Adipose tissue (tissue), 3 donors: Measurements from ENCODE around the gene RASA1. TPM values are rescaled to one million over a fixed set of nuclear protein-coding genes. Genes with fewer than 3 reads are reported as not detected.

Experiments used
- H3K27ac ChIP-seq: one replicate; pipeline ENCODE4 v1.5.1; 2013; ENCODE audit warnings: low read depth, low read length
- WGBS, 3 donors: extraction: QIAGEN DNeasy Blood & Tissue Kit; methylation state at CpG; one replicate each; pipeline ENCODE4 v1.1.7; 2013; 5-methylcytosine and 5-hydroxymethylcytosine counted together
- polyA plus RNA-seq, 3 donors: library from polyadenylated mRNA; stranded (reverse); fragments of 200-250 nt; gene quantifications; one replicate each; pipeline ENCODE4 v1.2.3, GENCODE V29; 2013
- donor health status: healthy with polysubstance abuse.
- donor health status: Bipolar disorder and iron deficiency.
- donor health status: healthy.

RASA1 gene
- polyA plus RNA-seq, 3 donors = 8.2 to 19.2 (median 13.4) TPM

- 60 to 85% (median 84%) methylated on average over 5 of the region's 5 CpGs for WGBS, 3 donors
- no peak overlapping the region for H3K27ac ChIP-seq
Observed at GRCh38 chr5:87390576-87391199, 123.0 kb downstream of the RASA1 start.

GRCh38 chr5:87392170-87392569, 124.5 kb downstream of the RASA1 start:
- no peak overlapping the region for H3K27ac ChIP-seq

GRCh38 chr5:87392801-87393200, 125.1 kb downstream of the RASA1 start:
- WGBS, 3 donors = 57 to 74% (median 59%) methylated on average over 4 of the region's 4 CpGs
- no peak overlapping the region for H3K27ac ChIP-seq

More at GRCh38 chr5:87392170-87392569, 124.5 kb downstream of the RASA1 start:
- WGBS, 3 donors = 75 to 81% (median 76%) methylated on average over 1 of the region's 1 CpG

GRCh38 chr5:87393331-87393730, 125.6 kb downstream of the RASA1 start:
- WGBS, 3 donors = 47 to 72% (median 62%) methylated on average over 2 of the region's 2 CpGs
- H3K27ac ChIP-seq = no peak overlapping the region

- WGBS, 3 donors = 59 to 92% (median 63%) methylated on average over 3 of the region's 3 CpGs
- H3K27ac ChIP-seq = no peak overlapping the region
Observed at GRCh38 chr5:87394411-87395165, 126.9 kb downstream of the RASA1 start.

- no peak overlapping the region for H3K27ac ChIP-seq
- 68 to 79% (median 79%) methylated on average over 5 of the region's 5 CpGs for WGBS, 3 donors
Observed at GRCh38 chr5:87398981-87399614, 131.4 kb downstream of the RASA1 start.

- 39 to 83% (median 39%) methylated on average over 2 of the region's 2 CpGs for WGBS, 3 donors
- H3K27ac ChIP-seq = no peak overlapping the region
Observed at GRCh38 chr5:87399720-87400119, 132.0 kb downstream of the RASA1 start.

- WGBS, 3 donors = 51 to 67% (median 66%) methylated on average over 4 of the region's 4 CpGs
- no peak overlapping the region for H3K27ac ChIP-seq
Observed at GRCh38 chr5:87400305-87400899, 132.7 kb downstream of the RASA1 start.

- no peak overlapping the region for H3K27ac ChIP-seq
Observed at GRCh38 chr5:87401626-87402025, 133.9 kb downstream of the RASA1 start.

- no peak overlapping the region for H3K27ac ChIP-seq
- 93 to 95% (median 94%) methylated on average over 3 of the region's 3 CpGs for WGBS, 3 donors
Observed at GRCh38 chr5:87403409-87403808, 135.7 kb downstream of the RASA1 start.

GRCh38 chr5:87403899-87404298, 136.2 kb downstream of the RASA1 start:
- no peak overlapping the region for H3K27ac ChIP-seq
- WGBS, 3 donors = 74 to 96% (median 89%) methylated on average over 3 of the region's 3 CpGs

- no peak overlapping the region for H3K27ac ChIP-seq
- WGBS, 3 donors = 85 to 90% (median 89%) methylated on average over 2 of the region's 2 CpGs
Observed at GRCh38 chr5:87404359-87404758, 136.7 kb downstream of the RASA1 start.

GRCh38 chr5:87405472-87406155, 137.9 kb downstream of the RASA1 start:
- no peak overlapping the region for H3K27ac ChIP-seq
- WGBS, 3 donors = 80 to 90% (median 88%) methylated on average over 2 of the region's 2 CpGs

GRCh38 chr5:87408204-87408603, 140.5 kb downstream of the RASA1 start:
- H3K27ac ChIP-seq = no peak overlapping the region
- 56 to 83% (median 61%) methylated on average over 2 of the region's 2 CpGs for WGBS, 3 donors

GRCh38 chr5:87410931-87411330, 143.2 kb downstream of the RASA1 start:
- 54 to 58% (median 56%) methylated on average over 1 of the region's 1 CpG for WGBS, 3 donors
- no peak overlapping the region for H3K27ac ChIP-seq

- peak overlapping the region; percentile 98 for H3K27ac ChIP-seq
- 4 to 7% (median 4%) methylated on average over 5 of the region's 5 CpGs for WGBS, 3 donors
Observed at GRCh38 chr5:87411586-87411972, 143.9 kb downstream of the RASA1 start.

GRCh38 chr5:87411973-87412629, 144.4 kb downstream of the RASA1 start:
- WGBS, 3 donors = 0 to 1% (median 0%) methylated on average over 29 of the region's 29 CpGs
- peak overlapping the region; percentile 98 for H3K27ac ChIP-seq
